NCI-H526 treated with DMSO at 0.1 percent for 48 hours (cell line): Measurements from ENCODE around the gene RNF187.

ENCODE experiments used
- DNase-seq: peaks from one replicate; lab custom pipeline; 2025; lab: John Stamatoyannopoulos, UW

RNF187 gene

GRCh38 chr1:228544921-228545591 lies 57.9 kb downstream of the RNF187 start:
- no peak for DNase-seq
